Fibroblast of lung (primary cell): ENCODE measurements around the gene SERBP1. TPM values are rescaled to one million over a fixed set of nuclear protein-coding genes. Genes with fewer than 3 reads are reported as not detected.
"Not testable (repeated sequence)": the region's sequence is repeated elsewhere in the genome, so short reads cannot be mapped to it uniquely, and the experiment has no call there.

ENCODE experiments used
- DNase-seq, 2 donors: peaks; one replicate each; pipeline versions ENCODE4 v3.0.0 to v3.0.0-alpha.2; 2010; ENCODE audit warnings: low read depth in 2 of 2
- H2AFZ ChIP-seq: 2 replicates; pipeline ENCODE4 v1.5.1; 2012; ENCODE audit warnings: low read length, control low read depth, inconsistent platforms
- H3K27ac ChIP-seq: 2 replicates; pipeline ENCODE4 v1.5.1; 2011; ENCODE audit warnings: low read length, control low read depth; ENCODE audit not compliant: insufficient read depth
- H3K27me3 ChIP-seq: 2 replicates; pipeline ENCODE4 v1.5.1; 2011; ENCODE audit warnings: mild to moderate bottlenecking, low read length; ENCODE audit not compliant: control insufficient read depth, insufficient read depth
- H3K36me3 ChIP-seq: 2 replicates; pipeline ENCODE4 v1.5.1; 2011; ENCODE audit warnings: low read length; ENCODE audit not compliant: control insufficient read depth, insufficient read depth
- H3K4me1 ChIP-seq: 2 replicates; pipeline ENCODE4 v1.5.1; 2011; ENCODE audit warnings: low read length; ENCODE audit not compliant: control insufficient read depth, insufficient read depth; ENCODE audit errors: extremely low read depth
- H3K4me2 ChIP-seq: 2 replicates; pipeline ENCODE4 v1.5.1; 2011; ENCODE audit warnings: low read length, control low read depth; ENCODE audit not compliant: insufficient read depth; ENCODE audit errors: extremely low read depth
- H3K4me3 ChIP-seq, 4 experiments: fragments of 200-600 bp in 1 of 4; sonication (generic) in 1 of 4; replicated peaks in 1 of 4; 2 replicates each; pipeline ENCODE4 v1.5.1; 2011 to 2016; ENCODE audit warnings: low read length in 4 of 4, low read depth in 3 of 4, mild to moderate bottlenecking in 3 of 4, control low read depth in 2 of 4, inconsistent platforms in 1 of 4, mixed read lengths in 1 of 4; ENCODE audit not compliant: insufficient read depth in 1 of 4; ENCODE audit errors: control extremely low read depth in 1 of 4
- H3K79me2 ChIP-seq: 2 replicates; pipeline ENCODE4 v1.5.1; 2012; ENCODE audit warnings: mild to moderate bottlenecking, low read length, inconsistent platforms; ENCODE audit not compliant: control insufficient read depth, insufficient read depth
- H3K9ac ChIP-seq: 2 replicates; pipeline ENCODE4 v1.5.1; 2011; ENCODE audit warnings: mild to moderate bottlenecking, low read length, control low read depth; ENCODE audit not compliant: insufficient read depth
- H3K9me3 ChIP-seq: 2 replicates; pipeline ENCODE4 v1.5.1; 2012; ENCODE audit warnings: low read depth, low read length; ENCODE audit not compliant: control insufficient read depth, insufficient read depth
- H4K20me1 ChIP-seq: 2 replicates; pipeline ENCODE4 v1.5.1; 2011; ENCODE audit warnings: low read length; ENCODE audit not compliant: control insufficient read depth, insufficient read depth; ENCODE audit errors: extremely low read depth
- CTCF ChIP-seq, 2 donors: IDR thresholded peaks in 1 of 2; conservative IDR thresholded peaks in 1 of 2; 1 replicate in 1 of 2; 2 replicates in 1 of 2; pipeline ENCODE4 v1.5.1; 2011 to 2012; ENCODE audit warnings: low read length in 2 of 2, control low read depth in 1 of 2, inconsistent platforms in 1 of 2, low read depth in 1 of 2, mild to moderate bottlenecking in 1 of 2
- EZH2 ChIP-seq: IDR thresholded peaks from 2 replicates; pipeline ENCODE4 v1.5.1; 2012; ENCODE audit warnings: low read length, control low read depth, mild to moderate bottlenecking; ENCODE audit errors: missing control alignments
- polyA plus RNA-seq, 2 donors: library from polyadenylated mRNA; depleted of rRNA in 1 of 2; stranded (reverse) in 1 of 2; unstranded in 1 of 2; fragments of >200 nt; gene quantifications; 2 replicates each; pipeline ENCODE4 v1.2.1, GENCODE V29; 2011 to 2012; ENCODE audit warnings: missing spikeins in 1 of 2
- total RNA-seq: library from RNA; depleted of rRNA; stranded (reverse); fragments of >200 nt; gene quantifications from 2 replicates; pipeline ENCODE4 v1.2.1, GENCODE V29; 2014

SERBP1 gene
- total and polyA plus RNA-seq, 2 donors (not counting 1 experiment from before 2014, with no cell fraction given) = 128 to 273 TPM

- no peak overlapping the region for H3K4me2 ChIP-seq
- H3K9ac ChIP-seq = no peak overlapping the region
- H4K20me1 ChIP-seq = no peaks in the 10 kb centered on the region
- no peak for TF ChIP-seq EZH2
- TF ChIP-seq CTCF (conservative IDR thresholded peaks at IDR 0.05 in 1 of 2, IDR thresholded peaks at IDR 0.05 in 1 of 2; ENCODE audit: low read depth in 1 of 2, low read length in 2 of 2) = no peak
- H3K27me3 ChIP-seq = no peaks in the 10 kb centered on the region
- H3K27ac ChIP-seq = no peak overlapping the region
- no peak overlapping the region for H3K4me3 ChIP-seq
- H3K9me3 ChIP-seq = no peaks in the 10 kb centered on the region
- H3K79me2 ChIP-seq = peaks cover 34% of the 10 kb centered on the region
- no peak overlapping the region for H2AFZ ChIP-seq
- no peak for DNase-seq
- H3K36me3 ChIP-seq = peaks cover 3% of the 10 kb centered on the region
- no peaks in the 10 kb centered on the region for H3K4me1 ChIP-seq
Measured at GRCh38 chr1:67415041-67415440, 15.2 kb downstream of the SERBP1 start.

GRCh38 chr1:67414574-67414973 is 15.6 kb downstream of the SERBP1 start:
- no peaks in the 10 kb centered on the region for H4K20me1 ChIP-seq
- no peaks in the 10 kb centered on the region for H3K4me1 ChIP-seq
- peaks cover 34% of the 10 kb centered on the region for H3K79me2 ChIP-seq
- no peak for DNase-seq
- no peak overlapping the region for H3K27ac ChIP-seq
- peaks cover 3% of the 10 kb centered on the region for H3K36me3 ChIP-seq
- H3K9ac ChIP-seq = no peak overlapping the region
- H3K27me3 ChIP-seq = no peaks in the 10 kb centered on the region
- no peak overlapping the region for H3K4me2 ChIP-seq
- no peak overlapping the region for H2AFZ ChIP-seq
- no peaks in the 10 kb centered on the region for H3K9me3 ChIP-seq
- no peak for TF ChIP-seq CTCF (conservative IDR thresholded peaks at IDR 0.05 in 1 of 2, IDR thresholded peaks at IDR 0.05 in 1 of 2; ENCODE audit: low read depth in 1 of 2, low read length in 2 of 2)
- no peak for TF ChIP-seq EZH2
- no peak overlapping the region for H3K4me3 ChIP-seq

DNA sequence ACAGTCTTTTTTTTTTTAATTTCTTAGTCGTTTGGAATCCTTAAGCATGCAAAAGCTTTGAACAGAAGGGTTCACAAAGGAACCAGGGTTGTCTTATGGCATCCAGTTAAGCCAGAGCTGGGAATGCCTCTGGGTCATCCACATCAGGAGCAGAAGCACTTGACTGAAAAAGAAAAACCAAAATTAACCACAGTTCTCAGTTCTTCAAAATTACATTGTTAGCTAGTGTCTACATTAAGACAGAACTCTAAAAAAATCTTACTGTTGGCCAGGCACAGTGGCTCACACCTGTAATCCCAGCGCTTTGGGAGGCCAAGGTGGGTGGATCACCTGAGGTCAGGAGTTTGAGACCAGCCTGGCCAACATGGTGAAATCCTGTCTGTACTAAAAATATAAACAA is 17.1 kb downstream of the SERBP1 start:
- H3K79me2 ChIP-seq = peaks cover 21% of the 10 kb centered on the region
- H3K9me3 ChIP-seq, H3K27ac ChIP-seq, H3K9ac ChIP-seq, DNase-seq, H2AFZ ChIP-seq, H3K4me2 ChIP-seq, H3K4me3 ChIP-seq, H3K4me1 ChIP-seq, H3K36me3 ChIP-seq, H3K27me3 ChIP-seq, H4K20me1 ChIP-seq: not testable (repeated sequence)
